Activated CD4-positive, alpha-beta T cell treated with anti-CD3 and anti-CD28 coated beads, Interleukin-2, amount 10 ng/mL, durations not matched to agents 7 days and 5 days (primary cell): ENCODE data around the gene FBRS. TPM values are rescaled to one million over a fixed set of nuclear protein-coding genes. Genes with fewer than 3 reads are reported as not detected.
"Not testable (repeated sequence)": the region's sequence is repeated elsewhere in the genome, so short reads cannot be mapped to it uniquely, and the experiment has no call there.

Source experiments
- CTCF ChIA-PET: fragments of 350-600 bp; sonication (Branson Sonifier 250); formaldehyde crosslinking; loops from one replicate; lab custom pipeline; 2021; ENCODE audit warnings: antibody characterized with exemption; lab: Charles Lee
- POLR2A ChIA-PET: fragments of 350-600 bp; sonication (Branson Sonifier 250); formaldehyde crosslinking; loops from one replicate; lab custom pipeline; 2021; ENCODE audit warnings: antibody characterized with exemption; lab: Charles Lee
- DNase-seq: peaks from one replicate; pipeline ENCODE4 v3.0.0-alpha.2; 2020
- H3K27ac Mint-ChIP-seq: one replicate; pipeline ENCODE4 v1.8.0; 2021; ENCODE audit warnings: mild to moderate bottlenecking, moderate library complexity, mixed read lengths
- H3K27me3 Mint-ChIP-seq: one replicate; pipeline ENCODE4 v1.8.0; 2021; ENCODE audit warnings: mixed read lengths
- H3K36me3 Mint-ChIP-seq: one replicate; pipeline ENCODE4 v1.8.0; 2021; ENCODE audit warnings: low read depth, mixed read lengths
- H3K4me1 Mint-ChIP-seq: one replicate; pipeline ENCODE4 v1.8.0; 2021; ENCODE audit warnings: mixed read lengths
- H3K4me3 Mint-ChIP-seq: one replicate; pipeline ENCODE4 v1.8.0; 2021; ENCODE audit warnings: mild to moderate bottlenecking, moderate library complexity, mixed read lengths
- H3K9me3 Mint-ChIP-seq: one replicate; pipeline ENCODE4 v1.8.0; 2021; ENCODE audit warnings: mixed read lengths
- total RNA-seq, 2 experiments: library from RNA; stranded (reverse); gene quantifications; one replicate each; pipeline ENCODE4 v1.2.3, GENCODE V29; 2021

Gene FBRS
- total RNA-seq, 2 experiments from 2014 or later: 88.9 to 109 TPM

- POLR2A ChIA-PET: no interaction called here
- CTCF ChIA-PET: interaction anchor here (0.9 to 1.4 kb wide), 3 partner anchors 10 to 33 kb away, joined by 3 to 5 read pairs (median 3); no protein-coding TSS in a partner anchor
- Mint-ChIP-seq H3K27me3 (peaks cover 12% of the 10 kb centered on the region), H3K27ac (no peak overlapping the region), H3K4me1 (peaks cover 9% of the 10 kb centered on the region), H3K36me3 (no peaks in the 10 kb centered on the region), H3K9me3 (no peaks in the 10 kb centered on the region), H3K4me3 (no peak overlapping the region)
- DNase-seq: no peak
Measured at GRCh38 chr16:30626236-30626635, 32.0 kb upstream of the FBRS start.

GRCh38 chr16:30628628-30629540 is 29.3 kb upstream of the FBRS start:
- Mint-ChIP-seq H3K27me3 (no peaks in the 10 kb centered on the region), H3K9me3 (no peaks in the 10 kb centered on the region), H3K36me3 (peaks cover 1% of the 10 kb centered on the region), H3K4me3 (no peak overlapping the region), H3K27ac (no peak overlapping the region), H3K4me1 (peaks cover 11% of the 10 kb centered on the region)
- CTCF ChIA-PET: interaction anchor here (0.5 to 3.3 kb wide), 23 partner anchors 8 to 449 kb away, joined by 3 to 28 read pairs (median 4); partner anchors contain the start of genes DCTPP1, PRR14 and ZNF689
- DNase-seq: peak; percentile 91
- POLR2A ChIA-PET: no interaction called here

- CTCF ChIA-PET: interaction anchor here (0.5 to 2.5 kb wide), 7 partner anchors 12 to 216 kb away, joined by 3 to 12 read pairs (median 3); no protein-coding TSS in a partner anchor
- H3K36me3 Mint-ChIP-seq, DNase-seq, H3K27me3 Mint-ChIP-seq, H3K9me3 Mint-ChIP-seq, H3K27ac Mint-ChIP-seq: not testable (repeated sequence)
- H3K4me3 Mint-ChIP-seq: peak overlapping the region; percentile 16
- peaks cover 25% of the 10 kb centered on the region for H3K4me1 Mint-ChIP-seq
- POLR2A ChIA-PET: interaction anchor here (0.8 kb wide), 1 partner anchor 250 kb away, joined by 3 read pairs; the partner anchor contains the start of gene SEPTIN1
Measured at GRCh38 chr16:30632454-30632853, 25.8 kb upstream of the FBRS start.

- CTCF ChIA-PET: interaction anchor here (0.6 to 2.5 kb wide), 5 partner anchors 10 to 99 kb away, joined by 3 to 8 read pairs (median 4); partner anchors contain the start of gene ZNF747
- Mint-ChIP-seq H3K4me3 (peak overlapping the region; percentile 89), H3K4me1 (peaks cover 22% of the 10 kb centered on the region), H3K9me3 (no peaks in the 10 kb centered on the region), H3K27me3 (no peaks in the 10 kb centered on the region), H3K36me3 (peaks cover 1% of the 10 kb centered on the region), H3K27ac (peak overlapping the region; percentile 99)
- DNase-seq: no peak
- POLR2A ChIA-PET: interaction anchor here (1.0 kb wide), 1 partner anchor 204 kb away, joined by 3 read pairs; the partner anchor contains the start of gene DCTPP1
Measured at GRCh38 chr16:30633526-30633925, 24.7 kb upstream of the FBRS start.

- peaks cover 2% of the 10 kb centered on the region for H3K27me3 Mint-ChIP-seq
Measured at GRCh38 chr16:30636599-30636998, 21.6 kb upstream of the FBRS start.

GRCh38 chr16:30637139-30637538 is 21.1 kb upstream of the FBRS start:
- not testable (repeated sequence) for H3K4me3 Mint-ChIP-seq, H3K27ac Mint-ChIP-seq, DNase-seq, H3K9me3 Mint-ChIP-seq, H3K36me3 Mint-ChIP-seq, H3K27me3 Mint-ChIP-seq
- CTCF ChIA-PET: interaction anchor here (0.7 to 3.8 kb wide), 4 partner anchors 7 to 545 kb away, joined by 3 to 17 read pairs (median 4); partner anchors contain the start of gene TBX6
- H3K4me1 Mint-ChIP-seq: peaks cover 16% of the 10 kb centered on the region
- POLR2A ChIA-PET: interaction anchor here (0.7 to 1.1 kb wide), 2 partner anchors 14 to 228 kb away, joined by 3 read pairs; partner anchors contain the start of gene PRR14

More at GRCh38 chr16:30636599-30636998, 21.6 kb upstream of the FBRS start:
- ChIA-PET POLR2A (no interaction called here), CTCF (interaction anchor here (0.7 to 3.8 kb wide), 7 partner anchors 8 to 545 kb away, joined by 3 to 17 read pairs (median 5); partner anchors contain the start of genes PRR14 and TBX6)
- peaks cover 16% of the 10 kb centered on the region for H3K4me1 Mint-ChIP-seq
- H3K9me3 Mint-ChIP-seq: no peaks in the 10 kb centered on the region
- H3K4me3 Mint-ChIP-seq: no peak overlapping the region
- H3K36me3 Mint-ChIP-seq: peaks cover 1% of the 10 kb centered on the region
- DNase-seq: no peak
- no peak overlapping the region for H3K27ac Mint-ChIP-seq

GRCh38 chr16:30637944-30638343 is 20.3 kb upstream of the FBRS start:
- POLR2A ChIA-PET: interaction anchor here (1.1 kb wide), 1 partner anchor 229 kb away, joined by 3 read pairs; no protein-coding TSS in a partner anchor
- Mint-ChIP-seq H3K4me1 (peaks cover 16% of the 10 kb centered on the region), H3K4me3 (no peak overlapping the region), H3K27ac (no peak overlapping the region), H3K9me3 (no peaks in the 10 kb centered on the region), H3K36me3 (peaks cover 1% of the 10 kb centered on the region), H3K27me3 (peaks cover 2% of the 10 kb centered on the region)
- CTCF ChIA-PET: interaction anchor here (0.6 to 3.8 kb wide), 4 partner anchors 9 to 91 kb away, joined by 3 to 17 read pairs (median 4); no protein-coding TSS in a partner anchor
- DNase-seq: peak; percentile 48

- Mint-ChIP-seq H3K9me3 (no peaks in the 10 kb centered on the region), H3K27ac (no peak overlapping the region), H3K27me3 (peaks cover 4% of the 10 kb centered on the region), H3K36me3 (no peaks in the 10 kb centered on the region), H3K4me3 (no peak overlapping the region), H3K4me1 (peaks cover 2% of the 10 kb centered on the region)
- ChIA-PET POLR2A (no interaction called here), CTCF (interaction anchor here (0.6 to 3.7 kb wide), 10 partner anchors 9 to 707 kb away, joined by 3 to 19 read pairs (median 4); partner anchors contain the start of genes FBRS and PRR14)
- no peak for DNase-seq
Measured at GRCh38 chr16:30641378-30641982, 16.8 kb upstream of the FBRS start.

- no peak for DNase-seq
- Mint-ChIP-seq H3K4me3 (no peak overlapping the region), H3K27me3 (peaks cover 4% of the 10 kb centered on the region), H3K9me3 (no peaks in the 10 kb centered on the region), H3K27ac (no peak overlapping the region), H3K36me3 (no peaks in the 10 kb centered on the region), H3K4me1 (peaks cover 11% of the 10 kb centered on the region)
- POLR2A ChIA-PET: no interaction called here
- CTCF ChIA-PET: interaction anchor here (1.2 to 1.5 kb wide), 3 partner anchors 8 to 14 kb away, joined by 3 to 5 read pairs (median 4); partner anchors contain the start of gene FBRS
Measured at GRCh38 chr16:30644334-30644830, 13.8 kb upstream of the FBRS start.

- H3K4me1 Mint-ChIP-seq: peaks cover 20% of the 10 kb centered on the region
- H3K27me3 Mint-ChIP-seq: peaks cover 2% of the 10 kb centered on the region
- ChIA-PET CTCF (interaction anchor here (0.6 to 1.1 kb wide), 4 partner anchors 10 to 114 kb away, joined by 3 to 4 read pairs (median 3); no protein-coding TSS in a partner anchor), POLR2A (no interaction called here)
- DNase-seq: no peak
- peaks cover 2% of the 10 kb centered on the region for H3K36me3 Mint-ChIP-seq
- H3K4me3 Mint-ChIP-seq: no peak overlapping the region
- no peaks in the 10 kb centered on the region for H3K9me3 Mint-ChIP-seq
- H3K27ac Mint-ChIP-seq: no peak overlapping the region
Measured at GRCh38 chr16:30645727-30646126, 12.5 kb upstream of the FBRS start.

- H3K4me1 Mint-ChIP-seq: peaks cover 26% of the 10 kb centered on the region
- DNase-seq: no peak
- peaks cover 8% of the 10 kb centered on the region for H3K36me3 Mint-ChIP-seq
- H3K27me3 Mint-ChIP-seq: peaks cover 2% of the 10 kb centered on the region
- H3K9me3 Mint-ChIP-seq: no peaks in the 10 kb centered on the region
- no peak overlapping the region for H3K4me3 Mint-ChIP-seq
- H3K27ac Mint-ChIP-seq: no peak overlapping the region
- CTCF ChIA-PET: no interaction called here
- POLR2A ChIA-PET: no interaction called here
Measured at GRCh38 chr16:30647274-30647571, 11.0 kb upstream of the FBRS start.
